Stimulated activated CD4-positive, alpha-beta T cell treated with anti-CD3 and anti-CD28 coated beads, Interleukin-2, amount 100 ng/mL, for 48 hours (primary cell): ENCODE measurements around the gene LMNTD2.

ENCODE experiments used
- DNase-seq, 2 donors: peaks; one replicate each; pipeline ENCODE4 v3.0.0-alpha.2; 2020

Gene LMNTD2

GRCh38 chr11:560305-561147, at the start of gene LMNTD2, which contains the start of gene RASSF7:
Gene LMNTD2, minus strand, starts transcription at chr11:560738. Its CDS starts 22 bp downstream, at chr11:560716.
Gene RASSF7, plus strand, starts transcription at chr11:560970. Its CDS starts 799 bp downstream, at chr11:561769.
- DNase-seq: peak; percentile 95 to 97

DNA sequence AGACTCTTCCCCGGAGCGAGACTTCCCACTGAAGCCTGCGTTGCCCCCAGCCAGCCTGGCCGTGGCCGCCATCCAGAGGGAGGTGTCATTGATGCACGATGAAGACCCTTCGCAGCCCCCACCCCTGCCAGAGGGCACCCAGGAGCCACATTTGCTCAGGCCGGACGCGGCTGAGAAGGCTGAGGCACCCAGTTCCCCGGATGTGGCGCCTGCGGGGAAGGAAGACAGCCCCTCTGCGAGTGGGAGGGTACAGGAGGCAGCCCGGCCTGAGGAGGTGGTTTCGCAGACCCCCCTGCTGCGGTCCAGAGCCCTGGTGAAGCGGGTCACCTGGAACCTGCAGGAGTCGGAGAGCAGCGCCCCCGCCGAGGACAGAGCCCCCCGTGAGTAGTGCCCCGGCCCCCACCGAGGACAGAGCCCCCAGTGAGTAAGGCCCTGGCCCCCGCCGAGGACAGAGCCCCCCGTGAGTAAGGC, 48.8 kb upstream of the LMNTD2 start:
- DNase-seq: no peak

- DNase-seq: no peak
Measured at GRCh38 chr11:608791-609251, 48.3 kb upstream of the LMNTD2 start.

GRCh38 chr11:607971-608659, 47.6 kb upstream of the LMNTD2 start:
- DNase-seq: no peak

- DNase-seq: no peak
Measured at GRCh38 chr11:607020-607780, 46.7 kb upstream of the LMNTD2 start.

DNA sequence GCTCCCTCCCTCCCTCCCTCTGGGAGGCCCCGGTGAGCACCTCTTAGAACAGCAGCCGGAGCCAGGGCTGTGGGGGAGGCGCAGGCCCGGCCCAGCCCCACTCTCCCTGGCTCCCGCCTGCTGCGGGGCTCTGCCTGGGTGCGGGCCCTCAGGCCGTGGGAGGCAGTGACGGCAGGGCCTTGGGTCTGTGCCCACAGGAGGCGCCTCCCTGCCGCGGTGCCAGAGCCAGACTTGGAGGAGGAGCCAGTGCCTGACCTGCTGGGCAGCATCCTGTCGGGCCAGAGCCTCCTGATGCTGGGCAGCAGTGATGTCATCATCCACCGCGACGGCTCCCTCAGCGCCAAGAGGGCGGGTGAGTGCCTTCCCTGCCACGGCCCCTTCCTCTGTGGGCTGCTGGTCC, 45.7 kb upstream of the LMNTD2 start:
- DNase-seq: no peak

- DNase-seq: no peak
Measured at GRCh38 chr11:605286-606129, 45.0 kb upstream of the LMNTD2 start.

DNA sequence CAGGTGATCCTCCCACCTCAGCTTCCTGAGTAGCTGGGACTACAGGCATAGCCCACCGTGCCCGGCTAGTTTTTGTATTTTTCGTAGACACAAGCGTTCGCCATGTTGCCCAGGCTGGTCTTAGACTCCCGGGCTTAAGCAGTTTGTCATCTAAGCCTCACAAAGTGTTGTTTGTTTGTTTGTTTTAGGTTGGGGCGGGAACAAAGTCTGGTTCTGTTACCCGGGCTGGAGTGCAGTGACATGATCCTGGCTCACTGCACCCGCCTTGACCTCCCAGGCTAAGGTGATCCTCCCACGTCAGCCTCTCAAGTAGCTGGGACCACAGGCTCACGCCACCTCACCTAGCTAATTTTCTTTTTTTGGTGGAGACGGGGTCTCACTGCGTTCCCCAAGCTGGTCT, 42.6 kb upstream of the LMNTD2 start:
- no peak for DNase-seq

GRCh38 chr11:601573-602245, 41.2 kb upstream of the LMNTD2 start:
- DNase-seq: no peak

DNA sequence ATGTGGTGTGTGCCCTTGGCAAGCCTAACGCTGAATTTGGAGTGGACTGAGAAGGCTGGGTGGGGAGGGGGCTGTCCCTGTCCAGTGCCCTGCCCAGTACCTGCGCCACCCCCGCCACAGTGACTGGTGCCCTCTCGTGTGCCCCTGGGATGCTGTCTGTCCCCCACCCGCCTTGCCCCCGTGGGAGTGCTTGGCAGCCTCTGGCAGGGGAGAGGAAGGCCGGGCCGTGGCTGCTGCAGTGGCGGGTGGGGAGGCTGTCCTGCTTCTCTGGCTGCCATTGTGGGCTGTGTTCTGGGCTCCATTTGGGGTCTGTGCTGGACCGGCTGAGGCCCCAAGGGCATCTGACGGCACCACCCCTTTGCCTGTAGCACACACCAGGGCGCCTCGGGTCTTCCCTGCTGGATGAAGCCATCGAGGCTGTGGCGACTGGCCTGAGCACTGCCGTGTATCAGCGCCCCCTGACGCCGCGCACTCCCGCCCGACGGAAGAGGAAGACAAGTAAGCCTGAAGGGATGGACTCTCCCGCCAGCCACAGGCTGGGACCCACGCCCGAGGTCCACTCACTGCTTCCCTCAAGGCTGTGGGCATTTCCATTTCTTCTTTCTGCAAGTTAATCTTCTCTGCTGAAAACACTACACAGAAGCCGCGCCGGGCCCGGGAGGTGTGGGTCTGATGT, 37.6 kb upstream of the LMNTD2 start:
- no peak for DNase-seq

GRCh38 chr11:597166-597725, 36.7 kb upstream of the LMNTD2 start:
- DNase-seq: no peak

DNA sequence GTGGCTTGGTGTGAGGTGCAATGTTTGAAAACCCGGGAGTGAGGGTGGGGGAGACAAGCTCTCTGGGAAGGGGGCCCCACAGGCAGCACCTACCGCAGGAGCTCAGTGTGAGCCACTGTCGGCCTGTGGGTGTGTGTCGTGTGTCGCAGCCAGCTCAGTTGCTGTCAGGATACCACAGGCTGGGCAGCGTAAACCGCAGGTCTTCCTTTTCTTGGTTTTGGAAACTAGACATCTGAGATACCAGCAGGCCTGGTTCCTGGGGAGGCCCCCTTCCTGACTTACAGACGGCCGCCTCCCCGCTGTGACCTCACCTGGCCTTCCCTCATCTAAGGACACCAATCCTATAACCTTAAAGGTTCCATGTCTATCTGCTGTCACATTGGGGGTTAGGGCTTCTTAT, 35.8 kb upstream of the LMNTD2 start:
- no peak for DNase-seq

GRCh38 chr11:595400-595799, 34.9 kb upstream of the LMNTD2 start:
- DNase-seq: no peak

GRCh38 chr11:593347-593746, 32.8 kb upstream of the LMNTD2 start:
- DNase-seq: no peak

DNA sequence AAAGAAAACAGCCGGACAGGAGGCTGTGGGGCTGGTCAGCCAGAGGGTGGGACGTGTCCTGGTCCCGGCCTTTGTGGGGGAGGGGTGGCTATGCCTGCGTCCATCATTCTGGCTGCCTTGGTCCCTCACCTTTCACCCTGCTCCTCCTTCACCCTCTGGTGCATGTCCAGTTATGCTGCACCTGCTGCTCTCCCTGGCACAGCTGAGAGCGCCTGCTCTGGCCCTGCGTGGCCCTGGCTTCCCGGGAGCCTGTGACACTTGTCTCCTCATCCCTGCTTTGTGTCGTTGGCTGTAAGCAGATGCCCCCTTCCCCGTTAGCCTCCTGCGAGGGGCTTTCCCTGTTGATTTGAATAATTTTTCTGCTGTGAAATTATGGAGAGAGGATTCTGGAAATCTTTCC, 32.4 kb upstream of the LMNTD2 start:
- DNase-seq: no peak

- DNase-seq: no peak
Measured at GRCh38 chr11:592501-592900, 32.0 kb upstream of the LMNTD2 start.

- no peak for DNase-seq
Measured at GRCh38 chr11:590997-591396, 30.5 kb upstream of the LMNTD2 start.

GRCh38 chr11:589798-590197, 29.3 kb upstream of the LMNTD2 start:
- DNase-seq: no peak

DNA sequence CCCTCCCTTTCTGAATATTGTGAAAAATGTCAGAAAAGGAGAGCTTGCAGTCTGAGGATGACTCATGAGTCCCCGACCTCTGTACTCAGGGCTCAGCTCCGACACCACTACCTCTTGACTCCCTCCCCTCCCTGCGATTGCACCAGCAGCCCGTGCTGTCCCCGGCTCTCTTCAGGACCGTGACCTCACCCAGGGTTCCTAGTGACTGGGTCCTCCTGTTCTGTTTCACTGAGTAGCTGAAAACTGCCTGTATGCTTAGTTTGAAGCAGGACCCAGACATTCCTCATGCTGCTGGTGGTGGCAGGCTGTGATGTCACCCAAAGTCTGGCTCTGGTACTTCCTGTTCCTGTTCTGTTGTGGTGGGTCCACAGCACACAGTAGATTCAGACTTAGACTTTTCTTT, 27.4 kb upstream of the LMNTD2 start:
- peak; percentile 49 to 52 for DNase-seq

DNA sequence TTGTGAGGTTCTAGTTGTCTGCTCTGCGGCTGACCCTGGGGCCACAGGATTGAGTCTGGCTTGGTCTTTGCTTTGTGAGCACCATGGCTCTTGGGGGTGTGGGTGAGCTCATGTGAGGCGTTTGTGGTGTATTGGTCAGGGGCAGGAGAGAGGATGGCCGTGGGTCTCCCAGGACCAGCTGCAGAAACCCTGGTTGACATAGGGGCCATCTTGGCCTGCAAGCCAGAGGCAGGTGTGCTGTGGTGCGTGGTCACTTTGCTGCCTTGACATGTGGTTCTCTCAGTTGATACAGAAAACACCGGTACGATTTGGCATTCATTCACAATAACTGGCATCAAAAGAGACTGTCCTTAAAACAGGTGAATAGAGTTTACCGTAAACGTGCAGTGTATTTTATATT, 27.0 kb upstream of the LMNTD2 start:
- DNase-seq: no peak
